HG03060 (cell line): ENCODE results near the gene STK32B.
"Not testable (repeated sequence)": the region's sequence is repeated elsewhere in the genome, so short reads cannot be mapped to it uniquely, and the experiment has no call there.

Experiments used
- ATAC-seq: cut with Tn5 transposase; IDR thresholded peaks from one replicate; pipeline ENCODE4 v1.9.1; 2021; ENCODE audit warnings: low read depth, moderate number of reproducible peaks; ENCODE audit not compliant: unreplicated experiment

The STK32B gene

GRCh38 chr4:5420266-5420665 lies 369.0 kb downstream of the STK32B start:
- no peak for ATAC-seq

GRCh38 chr4:5421416-5421815 lies 370.1 kb downstream of the STK32B start:
- ATAC-seq = no peak

- ATAC-seq = no peak
Observed at GRCh38 chr4:5422195-5422594, 370.9 kb downstream of the STK32B start.

GRCh38 chr4:5423670-5424069 lies 372.4 kb downstream of the STK32B start:
- no peak for ATAC-seq

GRCh38 chr4:5424211-5424610 lies 372.9 kb downstream of the STK32B start:
- no peak for ATAC-seq

- ATAC-seq = no peak
Observed at GRCh38 chr4:5424901-5425300, 373.6 kb downstream of the STK32B start.

GRCh38 chr4:5429747-5430146 lies 378.5 kb downstream of the STK32B start:
- no peak for ATAC-seq

- ATAC-seq = no peak
Observed at GRCh38 chr4:5433196-5433595, 381.9 kb downstream of the STK32B start.

- ATAC-seq = no peak
Observed at GRCh38 chr4:5435201-5435600, 383.9 kb downstream of the STK32B start.

- ATAC-seq = no peak
Observed at GRCh38 chr4:5435823-5436222, 384.5 kb downstream of the STK32B start.

- ATAC-seq = not testable (repeated sequence)
Observed at GRCh38 chr4:5443976-5444802, 392.9 kb downstream of the STK32B start.

GRCh38 chr4:5444918-5445517 lies 393.7 kb downstream of the STK32B start:
- no peak for ATAC-seq

GRCh38 chr4:5446595-5447226 lies 395.4 kb downstream of the STK32B start:
- no peak for ATAC-seq

GRCh38 chr4:5447755-5448154 lies 396.5 kb downstream of the STK32B start:
- ATAC-seq = no peak

- ATAC-seq = no peak
Observed at GRCh38 chr4:5448221-5448620, 396.9 kb downstream of the STK32B start.

- no peak for ATAC-seq
Observed at GRCh38 chr4:5451243-5451642, 400.0 kb downstream of the STK32B start.

- no peak for ATAC-seq
Observed at GRCh38 chr4:5452156-5452555, 400.9 kb downstream of the STK32B start.

- no peak for ATAC-seq
Observed at GRCh38 chr4:5455003-5455585, 403.8 kb downstream of the STK32B start.

GRCh38 chr4:5456296-5456845 lies 405.1 kb downstream of the STK32B start:
- no peak for ATAC-seq

GRCh38 chr4:5458676-5459075 lies 407.4 kb downstream of the STK32B start:
- no peak for ATAC-seq

GRCh38 chr4:5459236-5459635 lies 408.0 kb downstream of the STK32B start:
- ATAC-seq = no peak
